ENCODE measurements around the gene PAFAH2. TPM values are rescaled to one million over a fixed set of nuclear protein-coding genes. Genes with fewer than 3 reads are reported as not detected.

The PAFAH2 gene
- total RNA-seq, 1 experiment from 2014 or later, result 12.4 TPM

- no peak overlapping the region for H3K27ac ChIP-seq (ENCODE audit: insufficient read length, low read depth, low read length)
- H4K20me1 ChIP-seq (ENCODE audit: control insufficient read depth, insufficient read depth, insufficient read length), result no peaks in the 10 kb centered on the region
- H3K79me2 ChIP-seq (ENCODE audit: insufficient read depth, low read length), result no peaks in the 10 kb centered on the region
- Mint-ChIP-seq H3K9me3 (no peaks in the 10 kb centered on the region), H3K27ac (no peak overlapping the region), H3K27me3 (ENCODE audit: low read depth) (peaks cover 33% of the 10 kb centered on the region), H3K36me3 (ENCODE audit: insufficient read depth in 1 of 3, low read depth in 3 of 3) (peaks cover 0 to 57% (median 56%) of the 10 kb centered on the region in 3 experiments; a peak in 5 of 7 replicates), H3K4me1 (peaks cover 12 to 13% of the 10 kb centered on the region in 2 experiments), H3K4me3 (no peak overlapping the region)
- no peak overlapping the region for H3K4ac ChIP-seq (ENCODE audit: low read depth, low read length)
- no peak overlapping the region for H2AK5ac ChIP-seq (ENCODE audit: insufficient read length, low read length)
- H2BK5ac ChIP-seq (ENCODE audit: insufficient read length, low read length), result no peak overlapping the region
- no peak overlapping the region for H2BK20ac ChIP-seq (ENCODE audit: low read depth, low read length, poor library complexity, severe bottlenecking)
- no peak overlapping the region for H4K8ac ChIP-seq (replicated peaks; ENCODE audit: insufficient read length, low read depth, low read length)
- no peak overlapping the region for H4K5ac ChIP-seq (ENCODE audit: insufficient read length, low read depth, low read length)
- H3K4me1 ChIP-seq (ENCODE audit: insufficient read depth, low read length), result no peaks in the 10 kb centered on the region
- H3K56ac ChIP-seq (ENCODE audit: insufficient read length, low read depth, low read length), result no peak overlapping the region
- no peak for TF ChIP-seq CTCF (conservative IDR thresholded peaks at IDR 0.05)
- H4K91ac ChIP-seq (ENCODE audit: insufficient read length, low read depth, low read length), result no peak overlapping the region
- no peak overlapping the region for H3K23ac ChIP-seq (ENCODE audit: insufficient read length, low read depth, low read length)
- H3T11ph ChIP-seq (ENCODE audit: low read length), result no peak overlapping the region
- no peak overlapping the region for H2BK15ac ChIP-seq (ENCODE audit: low read depth, low read length)
- no peak overlapping the region for H2AFZ ChIP-seq (ENCODE audit: low read length)
- no peak overlapping the region for H3K18ac ChIP-seq (ENCODE audit: insufficient read length, low read depth, low read length)
- no peak for DNase-seq
- H3K9me3 ChIP-seq (ENCODE audit: control insufficient read depth, low read depth, low read length), result no peaks in the 10 kb centered on the region
- no peak overlapping the region for H2BK12ac ChIP-seq (ENCODE audit: insufficient read length, low read depth, low read length)
- no CpG with 5 or more reads among the region's 6 CpGs for WGBS (ENCODE audit: extremely low coverage, insufficient read length, low lambda C conversion rate)
- no peak overlapping the region for H3K4me2 ChIP-seq (ENCODE audit: insufficient read depth, insufficient read length, low read length)
- H3K23me2 ChIP-seq (ENCODE audit: insufficient read length, low read depth, low read length, poor library complexity, severe bottlenecking), result no peaks in the 10 kb centered on the region
- no peak overlapping the region for H2BK120ac ChIP-seq (ENCODE audit: low read depth, low read length, poor library complexity, severe bottlenecking)
- no peak overlapping the region for H3K9ac ChIP-seq (ENCODE audit: extremely low read depth, insufficient read length, low read length)
- no peak overlapping the region for H3K14ac ChIP-seq (ENCODE audit: insufficient read depth, low read length)
- H3K27me3 ChIP-seq (ENCODE audit: insufficient read depth, low read length), result no peaks in the 10 kb centered on the region
- H3K79me1 ChIP-seq (ENCODE audit: insufficient read depth, low read depth, low read length, poor library complexity, severe bottlenecking), result no peaks in the 10 kb centered on the region
Measured at GRCh38 chr1:25973610-25974321, 24.1 kb downstream of the PAFAH2 start.

All from H9 (cell line).